ENCODE data around the gene MAPT.

MAPT gene

GRCh38 chr17:45904866-45905265 is 10.5 kb downstream of the MAPT start (continued):
- TF ChIP-seq, protein P1, sequence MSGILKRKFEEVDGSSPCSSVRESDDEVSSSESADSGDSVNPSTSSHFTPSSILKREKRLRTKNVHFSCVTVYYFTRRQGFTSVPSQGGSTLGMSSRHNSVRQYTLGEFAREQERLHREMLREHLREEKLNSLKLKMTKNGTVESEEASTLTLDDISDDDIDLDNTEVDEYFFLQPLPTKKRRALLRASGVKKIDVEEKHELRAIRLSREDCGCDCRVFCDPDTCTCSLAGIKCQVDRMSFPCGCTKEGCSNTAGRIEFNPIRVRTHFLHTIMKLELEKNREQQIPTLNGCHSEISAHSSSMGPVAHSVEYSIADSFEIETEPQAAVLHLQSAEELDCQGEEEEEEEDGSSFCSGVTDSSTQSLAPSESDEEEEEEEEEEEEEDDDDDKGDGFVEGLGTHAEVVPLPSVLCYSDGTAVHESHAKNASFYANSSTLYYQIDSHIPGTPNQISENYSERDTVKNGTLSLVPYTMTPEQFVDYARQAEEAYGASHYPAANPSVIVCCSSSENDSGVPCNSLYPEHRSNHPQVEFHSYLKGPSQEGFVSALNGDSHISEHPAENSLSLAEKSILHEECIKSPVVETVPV (CRISPR knock-in tag; IDR thresholded peaks at IDR 0.05): no peak

DNA sequence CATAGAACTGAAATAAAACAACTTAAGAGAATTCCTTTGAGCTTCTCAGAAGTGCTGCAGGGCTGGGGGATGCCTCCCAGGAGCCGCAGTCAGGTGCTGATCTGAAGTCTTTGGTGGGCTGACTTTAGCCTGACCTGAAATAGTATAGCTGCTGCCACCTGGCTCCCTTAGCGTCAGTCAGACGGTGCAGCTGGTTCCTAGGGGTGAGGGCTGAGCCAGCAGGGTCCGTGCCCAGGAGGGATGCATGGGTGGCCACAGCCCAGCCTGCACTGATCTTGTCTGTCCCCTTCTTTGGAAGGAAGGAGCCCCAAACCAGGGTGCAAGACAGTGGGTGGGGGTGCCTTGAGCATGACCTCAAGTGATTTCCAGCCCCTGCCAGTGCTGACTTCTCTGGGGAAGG is 11.5 kb downstream of the MAPT start:
- ATAC-seq: no peak
- no peak for TF ChIP-seq ZNF8 (CRISPR knock-in tag; IDR thresholded peaks at IDR 0.05)
- no peak for TF ChIP-seq ZC3H10 (CRISPR knock-in tag; IDR thresholded peaks at IDR 0.05)
- no peak for TF ChIP-seq ZFP30 (CRISPR knock-in tag; IDR thresholded peaks at IDR 0.05)
- TF ChIP-seq OSR1 (CRISPR knock-in tag; IDR thresholded peaks at IDR 0.05): no peak

- TF ChIP-seq, protein P2, sequence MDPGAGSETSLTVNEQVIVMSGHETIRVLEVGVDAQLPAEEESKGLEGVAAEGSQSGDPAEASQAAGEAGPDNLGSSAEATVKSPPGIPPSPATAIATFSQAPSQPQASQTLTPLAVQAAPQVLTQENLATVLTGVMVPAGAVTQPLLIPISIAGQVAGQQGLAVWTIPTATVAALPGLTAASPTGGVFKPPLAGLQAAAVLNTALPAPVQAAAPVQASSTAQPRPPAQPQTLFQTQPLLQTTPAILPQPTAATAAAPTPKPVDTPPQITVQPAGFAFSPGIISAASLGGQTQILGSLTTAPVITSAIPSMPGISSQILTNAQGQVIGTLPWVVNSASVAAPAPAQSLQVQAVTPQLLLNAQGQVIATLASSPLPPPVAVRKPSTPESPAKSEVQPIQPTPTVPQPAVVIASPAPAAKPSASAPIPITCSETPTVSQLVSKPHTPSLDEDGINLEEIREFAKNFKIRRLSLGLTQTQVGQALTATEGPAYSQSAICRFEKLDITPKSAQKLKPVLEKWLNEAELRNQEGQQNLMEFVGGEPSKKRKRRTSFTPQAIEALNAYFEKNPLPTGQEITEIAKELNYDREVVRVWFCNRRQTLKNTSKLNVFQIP (CRISPR knock-in tag; IDR thresholded peaks at IDR 0.05; ENCODE audit: borderline replicate concordance, low read depth): no peak
- TF ChIP-seq BACH2 (CRISPR knock-in tag; IDR thresholded peaks at IDR 0.05; ENCODE audit: borderline replicate concordance) (no peak), SNAI2 (CRISPR knock-in tag; IDR thresholded peaks at IDR 0.05) (no peak)
- TF ChIP-seq, protein P1 (CRISPR knock-in tag; IDR thresholded peaks at IDR 0.05): no peak
- ATAC-seq: no peak
Measured at GRCh38 chr17:45906237-45906636, 11.9 kb downstream of the MAPT start.

DNA sequence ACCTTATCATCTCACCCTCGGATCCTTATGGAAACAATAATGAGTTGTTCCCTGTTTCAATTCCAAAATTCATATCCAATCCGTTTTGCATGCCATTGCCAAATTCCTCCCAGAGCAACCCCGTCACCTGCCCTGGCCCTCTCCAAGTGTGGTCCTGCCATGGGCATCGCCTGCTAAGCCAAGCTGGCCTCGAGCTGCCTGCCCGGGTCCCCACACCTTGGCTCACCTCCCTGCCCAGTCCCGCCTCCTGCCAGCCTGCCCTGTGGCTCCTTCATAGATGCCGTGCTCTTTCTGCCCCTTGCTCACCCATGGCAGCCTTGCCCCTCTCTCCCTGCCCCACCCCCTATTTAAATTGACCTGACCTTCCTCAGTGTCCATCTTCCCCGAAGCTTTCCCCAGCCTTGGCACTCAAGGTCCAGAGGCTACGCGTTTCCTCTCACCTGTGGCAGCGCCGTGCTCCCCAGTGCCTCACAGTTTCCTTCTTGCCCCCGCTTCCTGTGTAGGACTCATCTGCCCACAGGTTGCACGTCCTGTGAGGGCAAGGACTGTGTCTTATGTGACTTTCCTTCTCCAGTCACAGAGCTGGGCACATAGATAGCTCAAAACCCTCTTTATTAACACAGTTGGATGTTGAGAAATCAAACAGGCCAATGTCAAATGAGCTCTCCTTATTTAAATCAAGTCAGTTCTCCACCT is 12.7 kb downstream of the MAPT start:
- TF ChIP-seq, protein P1 (CRISPR knock-in tag; IDR thresholded peaks at IDR 0.05): no peak
- TF ChIP-seq, protein P2 (CRISPR knock-in tag; IDR thresholded peaks at IDR 0.05; ENCODE audit: borderline replicate concordance, low read depth): no peak
- TF ChIP-seq PATZ1 (CRISPR knock-in tag; IDR thresholded peaks at IDR 0.05; ENCODE audit: borderline replicate concordance): no peak
- no peak for TF ChIP-seq ZNF565 (CRISPR knock-in tag; conservative IDR thresholded peaks at IDR 0.05; ENCODE audit: low read depth)
- TF ChIP-seq ZFP3 (CRISPR knock-in tag; IDR thresholded peaks at IDR 0.05): no peak
- TF ChIP-seq ZNF70 (CRISPR knock-in tag; IDR thresholded peaks at IDR 0.05): no peak
- no peak for TF ChIP-seq GLIS3 (CRISPR knock-in tag; IDR thresholded peaks at IDR 0.05)
- no peak for TF ChIP-seq TOX (CRISPR knock-in tag; IDR thresholded peaks at IDR 0.05; ENCODE audit: borderline replicate concordance)
- TF ChIP-seq ARNTL (CRISPR knock-in tag; IDR thresholded peaks at IDR 0.05; ENCODE audit: borderline replicate concordance, low read depth): no peak
- TF ChIP-seq ZFP30 (CRISPR knock-in tag; IDR thresholded peaks at IDR 0.05): no peak
- TF ChIP-seq TCF4 (CRISPR knock-in tag; IDR thresholded peaks at IDR 0.05; ENCODE audit: borderline replicate concordance): no peak
- TF ChIP-seq RARB (CRISPR knock-in tag; IDR thresholded peaks at IDR 0.05): no peak
- no peak for TF ChIP-seq CREB5 (CRISPR knock-in tag; IDR thresholded peaks at IDR 0.05; ENCODE audit: low read depth)
- no peak for TF ChIP-seq CSDC2 (CRISPR knock-in tag; IDR thresholded peaks at IDR 0.05)
- no peak for TF ChIP-seq TSHZ2 (CRISPR knock-in tag; IDR thresholded peaks at IDR 0.05)
- TF ChIP-seq ISL1 (CRISPR knock-in tag; IDR thresholded peaks at IDR 0.05): no peak
- ATAC-seq: no peak

All from SK-N-SH treated with all-trans-retinoic acid at 6 μM for 48 hours (cell line).